ENCODE data around the gene GABARAP. TPM values are rescaled to one million over a fixed set of nuclear protein-coding genes. Genes with fewer than 3 reads are reported as not detected.

Gene GABARAP
- polyA plus RNA-seq, 1 donor (not counting 4 experiments of a cell fraction or from before 2014, with no cell fraction given) = 271 TPM

DNA sequence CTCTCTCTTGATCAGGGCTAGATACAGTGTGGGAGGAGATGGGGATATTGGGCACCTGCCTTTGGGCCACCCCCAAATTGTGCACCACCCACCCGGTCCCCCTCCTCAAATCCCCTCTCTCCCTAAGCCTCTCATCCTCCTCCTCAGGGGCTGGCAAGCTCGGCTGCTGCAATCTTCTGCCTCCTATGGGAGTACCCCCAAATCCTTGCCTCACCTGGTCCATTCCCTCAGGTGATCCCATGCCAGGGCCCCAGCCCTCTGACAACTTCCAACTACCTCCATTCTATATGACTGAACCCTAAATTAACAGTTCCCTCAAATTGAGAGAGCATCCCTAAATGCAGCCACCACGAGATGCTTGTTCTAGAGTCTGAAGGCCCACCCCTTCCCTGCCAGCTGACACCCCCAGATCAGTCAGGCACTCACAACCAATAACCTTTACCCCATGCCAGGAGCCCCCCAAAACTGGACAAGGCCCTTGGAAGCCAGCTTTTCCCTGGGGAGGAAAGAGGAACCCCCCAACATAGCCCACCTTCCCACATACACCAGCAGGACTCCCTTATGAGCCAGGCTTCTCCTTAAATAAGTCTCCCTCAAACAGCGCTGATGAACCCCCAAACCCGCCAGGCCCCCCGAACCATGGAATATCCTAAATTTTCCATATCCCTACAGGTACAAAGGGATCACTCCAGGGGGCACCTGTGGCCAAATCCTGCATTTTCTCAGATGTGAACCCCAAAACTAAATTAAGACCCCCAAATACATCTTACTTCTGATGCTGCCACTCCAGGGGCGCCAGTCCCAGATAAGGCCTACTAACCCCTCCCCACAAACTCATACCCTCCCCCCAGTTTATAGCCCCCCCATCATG is 25.8 kb downstream of the GABARAP start:
- peaks cover 3% of the 10 kb centered on the region for H4K20me1 ChIP-seq (ENCODE audit: control insufficient read depth, extremely low read depth, insufficient read depth, low read length)
- H3K36me3 ChIP-seq (ENCODE audit: control insufficient read depth in 2 of 2, extremely low read depth in 1 of 2, insufficient read depth in 2 of 2, low read length in 2 of 2) = peaks cover 4 to 5% of the 10 kb centered on the region in 2 experiments
- peaks cover 36% of the 10 kb centered on the region for H3K4me1 ChIP-seq (ENCODE audit: control insufficient read depth, extremely low read depth, insufficient read depth, low read length)
- TF ChIP-seq, protein P1, sequence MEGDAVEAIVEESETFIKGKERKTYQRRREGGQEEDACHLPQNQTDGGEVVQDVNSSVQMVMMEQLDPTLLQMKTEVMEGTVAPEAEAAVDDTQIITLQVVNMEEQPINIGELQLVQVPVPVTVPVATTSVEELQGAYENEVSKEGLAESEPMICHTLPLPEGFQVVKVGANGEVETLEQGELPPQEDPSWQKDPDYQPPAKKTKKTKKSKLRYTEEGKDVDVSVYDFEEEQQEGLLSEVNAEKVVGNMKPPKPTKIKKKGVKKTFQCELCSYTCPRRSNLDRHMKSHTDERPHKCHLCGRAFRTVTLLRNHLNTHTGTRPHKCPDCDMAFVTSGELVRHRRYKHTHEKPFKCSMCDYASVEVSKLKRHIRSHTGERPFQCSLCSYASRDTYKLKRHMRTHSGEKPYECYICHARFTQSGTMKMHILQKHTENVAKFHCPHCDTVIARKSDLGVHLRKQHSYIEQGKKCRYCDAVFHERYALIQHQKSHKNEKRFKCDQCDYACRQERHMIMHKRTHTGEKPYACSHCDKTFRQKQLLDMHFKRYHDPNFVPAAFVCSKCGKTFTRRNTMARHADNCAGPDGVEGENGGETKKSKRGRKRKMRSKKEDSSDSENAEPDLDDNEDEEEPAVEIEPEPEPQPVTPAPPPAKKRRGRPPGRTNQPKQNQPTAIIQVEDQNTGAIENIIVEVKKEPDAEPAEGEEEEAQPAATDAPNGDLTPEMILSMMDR (optimal IDR thresholded peaks at IDR 0.05 in 1 of 3, IDR thresholded peaks at IDR 0.05 in 1 of 3, conservative IDR thresholded peaks at IDR 0.05 in 1 of 3; ENCODE audit: extremely low read depth in 1 of 3, insufficient read depth in 2 of 3, low read length in 3 of 3) = no peak
- TF ChIP-seq EZH2 (IDR thresholded peaks at IDR 0.05; ENCODE audit: low read length) = no peak
- no peaks in the 10 kb centered on the region for H3K9me1 ChIP-seq (ENCODE audit: control insufficient read depth, extremely low read depth, insufficient read depth, low read length)
- peak overlapping the region; percentile 39 for H3K9ac ChIP-seq (ENCODE audit: control insufficient read depth, extremely low read depth, insufficient read depth, low read length)
- H3K27ac ChIP-seq (ENCODE audit: control insufficient read depth, insufficient read depth, low read length) = no peak overlapping the region
- peaks cover 8% of the 10 kb centered on the region for H3K79me2 ChIP-seq (ENCODE audit: control insufficient read depth, insufficient read depth, low read length)
- dilution Hi-C loops (cut with MboI; ENCODE audit: extremely low pct_ligation_motif_present, low sequenced_read_pairs) = no loop called here
- no peak for FAIRE-seq
- no peaks in the 10 kb centered on the region for H3K9me3 ChIP-seq (ENCODE audit: control insufficient read depth, low read depth, low read length)
- peaks cover 5% of the 10 kb centered on the region for H3K27me3 ChIP-seq (ENCODE audit: control insufficient read depth, extremely low read depth, insufficient read depth, low read length)
- DNase-seq (ENCODE audit: low read depth, low spot score) = no peak
- no peak overlapping the region for H2AFZ ChIP-seq (ENCODE audit: control insufficient read depth, low read length)
- peak overlapping the region; percentile 35 to 73 (median 35) for H3K4me3 ChIP-seq (ENCODE audit: control insufficient read depth in 2 of 3, extremely low read depth in 1 of 3, insufficient read depth in 2 of 3, low read depth in 1 of 3, low read length in 3 of 3)
- H3K4me2 ChIP-seq (ENCODE audit: control insufficient read depth, extremely low read depth, insufficient read depth, low read depth, low read length) = peak overlapping the region; percentile 75

DNA sequence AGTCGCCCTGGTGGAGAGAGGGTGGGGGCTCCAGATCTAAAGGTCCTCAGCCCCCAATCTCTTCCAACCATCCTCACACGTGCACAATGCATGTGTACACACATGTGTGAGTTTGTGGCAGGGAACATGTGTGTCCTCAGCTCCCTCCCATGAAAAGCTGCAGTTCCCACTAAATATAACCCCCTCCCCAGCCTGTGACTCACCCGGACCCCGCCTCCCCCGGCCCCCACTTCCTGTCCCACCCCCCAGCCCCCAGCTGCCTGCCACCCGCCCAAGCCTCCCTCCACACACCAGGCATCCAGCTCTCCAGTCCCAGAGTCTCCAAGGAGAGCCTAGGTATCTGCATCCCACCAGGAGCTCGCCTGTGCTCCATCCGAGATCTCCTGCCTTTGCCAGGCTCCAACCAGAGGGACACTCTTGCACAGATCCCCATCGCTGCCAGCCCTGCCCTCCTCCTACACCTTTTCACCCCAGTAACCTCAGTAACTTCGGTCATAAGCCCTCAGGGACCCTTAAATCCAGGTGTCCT is 26.5 kb downstream of the GABARAP start:
- Histone ChIP-seq H3K9ac (ENCODE audit: control insufficient read depth, extremely low read depth, insufficient read depth, low read length) (no peak overlapping the region), H3K4me2 (ENCODE audit: control insufficient read depth, extremely low read depth, insufficient read depth, low read depth, low read length) (peak overlapping the region; percentile 35), H3K36me3 (ENCODE audit: control insufficient read depth in 2 of 2, extremely low read depth in 1 of 2, insufficient read depth in 2 of 2, low read length in 2 of 2) (no peaks in the 10 kb centered on the region), H3K27me3 (ENCODE audit: control insufficient read depth, extremely low read depth, insufficient read depth, low read length) (peaks cover 10% of the 10 kb centered on the region), H3K9me3 (ENCODE audit: control insufficient read depth, low read depth, low read length) (no peaks in the 10 kb centered on the region), H2AFZ (ENCODE audit: control insufficient read depth, low read length) (no peak overlapping the region), H3K4me1 (ENCODE audit: control insufficient read depth, extremely low read depth, insufficient read depth, low read length) (peaks cover 28% of the 10 kb centered on the region), H3K27ac (ENCODE audit: control insufficient read depth, insufficient read depth, low read length) (no peak overlapping the region), H3K9me1 (ENCODE audit: control insufficient read depth, extremely low read depth, insufficient read depth, low read length) (no peaks in the 10 kb centered on the region), H3K4me3 (ENCODE audit: control insufficient read depth in 2 of 3, extremely low read depth in 1 of 3, insufficient read depth in 2 of 3, low read depth in 1 of 3, low read length in 3 of 3) (peak overlapping the region in 1 of 3 experiments; percentile 1), H4K20me1 (ENCODE audit: control insufficient read depth, extremely low read depth, insufficient read depth, low read length) (peaks cover 3% of the 10 kb centered on the region), H3K79me2 (ENCODE audit: control insufficient read depth, insufficient read depth, low read length) (peaks cover 6% of the 10 kb centered on the region)
- DNase-seq (ENCODE audit: low read depth, low spot score) (no peak), FAIRE-seq (no peak)
- TF ChIP-seq, protein P1 (optimal IDR thresholded peaks at IDR 0.05 in 1 of 3, IDR thresholded peaks at IDR 0.05 in 1 of 3, conservative IDR thresholded peaks at IDR 0.05 in 1 of 3; ENCODE audit: extremely low read depth in 1 of 3, insufficient read depth in 2 of 3, low read length in 3 of 3) = no peak
- no peak for TF ChIP-seq EZH2 (IDR thresholded peaks at IDR 0.05; ENCODE audit: low read length)
- dilution Hi-C loops (cut with MboI; ENCODE audit: extremely low pct_ligation_motif_present, low sequenced_read_pairs) = no loop called here
